Gastroesophageal sphincter (tissue), 3 donors: ENCODE data around the gene RCOR3.
"Not testable (repeated sequence)": the region's sequence is repeated elsewhere in the genome, so short reads cannot be mapped to it uniquely, and the experiment has no call there.

Experiments used
- POLR2A ChIP-seq, 2 donors: fragments of 450-650 bp; IDR thresholded peaks; one replicate each; pipeline ENCODE4 v1.6.1; 2017; ENCODE audit warnings: antibody characterized with exemption in 2 of 2, mild to moderate bottlenecking in 2 of 2, moderate library complexity in 1 of 2
- TF ChIP-seq, protein P1 (sequence below), 4 experiments: fragments of 200-600 bp in 2 of 4; fragments of 450-650 bp in 2 of 4; sonication (generic) in 1 of 4; IDR thresholded peaks; one replicate each; pipeline ENCODE4 v1.5.1; 2017 to 2019; ENCODE audit warnings: antibody characterized with exemption in 4 of 4, mild to moderate bottlenecking in 2 of 4, moderate library complexity in 2 of 4

DNA sequence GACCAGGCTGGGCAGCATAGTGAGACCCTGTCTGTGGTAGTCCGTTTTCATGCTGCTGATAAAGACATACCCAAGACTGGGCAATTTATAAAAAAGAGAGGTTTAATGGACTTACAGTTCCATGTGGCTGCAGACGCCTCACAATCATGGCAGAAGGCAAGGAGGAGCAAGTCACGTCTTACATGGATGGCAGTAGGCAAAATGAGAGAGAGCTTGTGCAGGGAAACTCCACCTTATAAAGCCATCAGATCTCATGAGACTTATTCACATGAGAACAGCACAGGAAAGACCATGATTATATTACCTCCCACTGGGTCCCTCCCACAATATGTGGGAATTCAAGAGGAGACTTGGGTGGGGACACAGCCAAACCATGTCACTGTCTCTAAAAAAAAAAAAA lies 92.9 kb downstream of the RCOR3 start:
- TF ChIP-seq, protein P1, sequence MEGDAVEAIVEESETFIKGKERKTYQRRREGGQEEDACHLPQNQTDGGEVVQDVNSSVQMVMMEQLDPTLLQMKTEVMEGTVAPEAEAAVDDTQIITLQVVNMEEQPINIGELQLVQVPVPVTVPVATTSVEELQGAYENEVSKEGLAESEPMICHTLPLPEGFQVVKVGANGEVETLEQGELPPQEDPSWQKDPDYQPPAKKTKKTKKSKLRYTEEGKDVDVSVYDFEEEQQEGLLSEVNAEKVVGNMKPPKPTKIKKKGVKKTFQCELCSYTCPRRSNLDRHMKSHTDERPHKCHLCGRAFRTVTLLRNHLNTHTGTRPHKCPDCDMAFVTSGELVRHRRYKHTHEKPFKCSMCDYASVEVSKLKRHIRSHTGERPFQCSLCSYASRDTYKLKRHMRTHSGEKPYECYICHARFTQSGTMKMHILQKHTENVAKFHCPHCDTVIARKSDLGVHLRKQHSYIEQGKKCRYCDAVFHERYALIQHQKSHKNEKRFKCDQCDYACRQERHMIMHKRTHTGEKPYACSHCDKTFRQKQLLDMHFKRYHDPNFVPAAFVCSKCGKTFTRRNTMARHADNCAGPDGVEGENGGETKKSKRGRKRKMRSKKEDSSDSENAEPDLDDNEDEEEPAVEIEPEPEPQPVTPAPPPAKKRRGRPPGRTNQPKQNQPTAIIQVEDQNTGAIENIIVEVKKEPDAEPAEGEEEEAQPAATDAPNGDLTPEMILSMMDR (IDR thresholded peaks at IDR 0.05): not testable (repeated sequence)
- TF ChIP-seq POLR2A (IDR thresholded peaks at IDR 0.05): not testable (repeated sequence)
